ENCODE measurements around the gene PALLD.

DNA sequence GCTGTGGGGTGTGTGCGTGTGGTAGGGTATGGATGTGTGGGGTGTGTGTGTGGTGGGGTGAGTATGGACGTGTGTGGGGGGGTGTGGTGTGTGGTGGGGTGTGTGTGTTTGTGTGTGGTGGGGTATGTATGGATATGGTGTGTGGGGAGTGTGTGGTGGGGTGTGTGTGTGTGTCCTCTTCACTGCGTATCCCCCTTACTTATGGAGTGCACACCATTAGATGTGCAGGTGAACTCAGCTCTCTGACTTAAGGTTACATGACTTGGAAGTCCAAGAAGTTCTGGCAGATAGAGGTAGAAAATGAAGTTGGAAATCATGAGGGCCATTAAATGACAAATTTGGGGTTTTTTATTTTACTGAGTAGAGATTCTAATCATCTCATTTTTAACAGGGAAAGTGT, 182.5 kb downstream of the PALLD start:
- TF ChIP-seq POLR2AphosphoS5 (IDR thresholded peaks at IDR 0.05), result no peak
- TF ChIP-seq POLR2A (IDR thresholded peaks at IDR 0.05), result no peak
- TF ChIP-seq, protein P1, sequence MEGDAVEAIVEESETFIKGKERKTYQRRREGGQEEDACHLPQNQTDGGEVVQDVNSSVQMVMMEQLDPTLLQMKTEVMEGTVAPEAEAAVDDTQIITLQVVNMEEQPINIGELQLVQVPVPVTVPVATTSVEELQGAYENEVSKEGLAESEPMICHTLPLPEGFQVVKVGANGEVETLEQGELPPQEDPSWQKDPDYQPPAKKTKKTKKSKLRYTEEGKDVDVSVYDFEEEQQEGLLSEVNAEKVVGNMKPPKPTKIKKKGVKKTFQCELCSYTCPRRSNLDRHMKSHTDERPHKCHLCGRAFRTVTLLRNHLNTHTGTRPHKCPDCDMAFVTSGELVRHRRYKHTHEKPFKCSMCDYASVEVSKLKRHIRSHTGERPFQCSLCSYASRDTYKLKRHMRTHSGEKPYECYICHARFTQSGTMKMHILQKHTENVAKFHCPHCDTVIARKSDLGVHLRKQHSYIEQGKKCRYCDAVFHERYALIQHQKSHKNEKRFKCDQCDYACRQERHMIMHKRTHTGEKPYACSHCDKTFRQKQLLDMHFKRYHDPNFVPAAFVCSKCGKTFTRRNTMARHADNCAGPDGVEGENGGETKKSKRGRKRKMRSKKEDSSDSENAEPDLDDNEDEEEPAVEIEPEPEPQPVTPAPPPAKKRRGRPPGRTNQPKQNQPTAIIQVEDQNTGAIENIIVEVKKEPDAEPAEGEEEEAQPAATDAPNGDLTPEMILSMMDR (IDR thresholded peaks at IDR 0.05), result no peak
- no peak for TF ChIP-seq EP300 (IDR thresholded peaks at IDR 0.05)

Measured in sigmoid colon (tissue), 4 donors.